ENCODE results near the gene RTP4.

- no peak for TF ChIP-seq CTCF (IDR thresholded peaks at IDR 0.05)
- TF ChIP-seq ZFX (IDR thresholded peaks at IDR 0.05; ENCODE audit: borderline replicate concordance), result no peak
These were observed 38.7 kb downstream of the RTP4 start for GRCh38 chr3:187406927-187407326.
